Inflammatory macrophage treated with lipopolysaccharide for 1 hour (primary cell): ENCODE measurements around the gene PLXDC2.
A peak's percentile ranks its signal among the peaks of the same experiment; 100 is the strongest.

Source experiments
- DNase-seq, 2 donors: peaks; one replicate each; pipeline ENCODE4 v3.0.0-alpha.2; 2020 to 2022

The PLXDC2 gene

DNA sequence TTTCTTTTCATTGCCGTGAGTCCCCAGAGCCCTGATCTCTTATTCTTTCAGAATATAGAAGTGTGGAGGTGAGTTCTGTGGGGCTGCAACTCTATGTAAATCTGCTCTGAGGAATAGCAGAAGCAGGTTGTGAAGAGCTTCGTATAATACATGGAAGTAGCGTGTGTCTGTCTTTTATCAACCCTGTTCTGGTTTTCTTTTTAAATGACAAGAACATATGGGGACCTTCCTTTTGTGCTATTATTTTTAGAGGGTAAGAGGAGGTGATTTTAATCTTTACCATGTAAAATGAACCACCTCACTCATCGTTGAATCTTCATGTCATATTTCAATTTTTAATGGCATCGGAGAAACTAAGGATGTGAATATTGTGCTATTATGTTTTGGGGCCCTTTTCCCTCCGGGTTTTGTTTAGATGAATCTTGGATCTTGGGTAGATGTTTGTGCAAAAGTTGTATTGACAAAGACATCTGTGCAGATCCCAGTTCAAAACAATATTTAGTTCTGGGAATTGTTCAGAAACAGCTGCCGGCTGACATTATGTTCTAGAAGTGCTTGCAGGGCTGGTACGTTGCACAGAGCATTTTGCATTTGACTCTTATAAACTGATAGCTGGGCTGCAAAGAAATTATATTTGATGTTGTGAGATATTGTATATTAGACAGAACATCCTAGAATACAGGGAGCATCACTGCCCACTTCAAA lies 46.7 kb downstream of the PLXDC2 start:
- DNase-seq, result no peak

- DNase-seq, result peak; percentile 21 to 60
Measured at GRCh38 chr10:19865676-19866075, 49.4 kb downstream of the PLXDC2 start.

- no peak for DNase-seq
Measured at GRCh38 chr10:19869370-19869769, 53.1 kb downstream of the PLXDC2 start.

DNA sequence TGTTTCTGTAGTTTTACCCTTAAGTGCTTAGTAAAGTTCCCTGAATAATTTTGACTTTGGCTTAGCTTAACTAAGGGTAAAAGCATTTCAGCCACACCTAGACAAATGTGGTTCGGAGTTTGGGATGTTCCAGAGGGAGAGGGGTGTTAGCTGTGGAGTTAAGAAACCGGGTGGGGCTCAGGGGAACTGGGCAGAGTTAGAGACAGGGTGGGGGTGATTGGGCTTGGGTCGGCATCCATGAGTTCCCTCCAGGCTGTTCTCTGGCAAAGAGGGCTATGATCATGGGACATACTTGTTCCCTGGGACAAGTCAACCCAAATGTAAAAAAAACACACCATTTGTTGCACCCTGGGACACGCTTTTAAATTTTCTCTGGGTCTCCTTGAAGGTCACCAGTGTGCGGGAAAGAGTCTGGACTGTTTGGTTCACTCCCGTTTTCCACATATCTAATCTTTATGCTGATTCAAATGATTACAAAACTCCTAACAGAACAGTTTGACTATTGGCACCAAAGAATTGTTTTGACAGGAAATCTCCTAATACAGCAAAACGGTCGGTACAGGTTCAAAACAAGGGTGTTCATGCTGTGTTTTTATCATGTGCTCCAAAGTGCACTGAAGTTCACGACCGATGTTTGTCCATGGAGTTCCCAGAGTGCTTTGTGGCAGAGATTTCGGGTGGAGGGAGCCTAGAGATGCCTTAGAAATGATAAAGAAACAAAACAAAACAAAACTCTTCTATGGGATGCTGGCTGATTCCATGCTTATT lies 56.5 kb downstream of the PLXDC2 start:
- DNase-seq, result no peak

GRCh38 chr10:19874190-19874589 lies 58.0 kb downstream of the PLXDC2 start:
- DNase-seq, result no peak

- no peak for DNase-seq
Measured at GRCh38 chr10:19874791-19875190, 58.6 kb downstream of the PLXDC2 start.

DNA sequence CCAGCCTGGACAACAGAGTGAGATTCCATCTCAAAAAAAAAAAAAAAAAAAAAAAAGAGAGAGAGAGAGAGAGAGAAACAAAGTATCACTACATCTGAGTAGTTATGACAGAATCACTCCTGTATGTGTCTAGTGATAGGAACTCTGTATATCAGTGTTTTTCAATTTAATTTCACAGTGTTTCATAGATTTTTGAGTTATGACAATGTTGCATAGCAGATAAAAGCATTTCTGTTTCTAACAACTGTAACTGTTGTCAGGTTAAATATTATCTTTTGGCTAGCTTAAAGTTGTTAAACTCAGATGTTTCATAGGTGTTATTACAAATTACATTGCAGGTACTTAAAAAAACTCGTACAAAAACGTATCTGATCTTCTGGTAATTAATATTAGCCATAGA lies 60.3 kb downstream of the PLXDC2 start:
- DNase-seq, result no peak

DNA sequence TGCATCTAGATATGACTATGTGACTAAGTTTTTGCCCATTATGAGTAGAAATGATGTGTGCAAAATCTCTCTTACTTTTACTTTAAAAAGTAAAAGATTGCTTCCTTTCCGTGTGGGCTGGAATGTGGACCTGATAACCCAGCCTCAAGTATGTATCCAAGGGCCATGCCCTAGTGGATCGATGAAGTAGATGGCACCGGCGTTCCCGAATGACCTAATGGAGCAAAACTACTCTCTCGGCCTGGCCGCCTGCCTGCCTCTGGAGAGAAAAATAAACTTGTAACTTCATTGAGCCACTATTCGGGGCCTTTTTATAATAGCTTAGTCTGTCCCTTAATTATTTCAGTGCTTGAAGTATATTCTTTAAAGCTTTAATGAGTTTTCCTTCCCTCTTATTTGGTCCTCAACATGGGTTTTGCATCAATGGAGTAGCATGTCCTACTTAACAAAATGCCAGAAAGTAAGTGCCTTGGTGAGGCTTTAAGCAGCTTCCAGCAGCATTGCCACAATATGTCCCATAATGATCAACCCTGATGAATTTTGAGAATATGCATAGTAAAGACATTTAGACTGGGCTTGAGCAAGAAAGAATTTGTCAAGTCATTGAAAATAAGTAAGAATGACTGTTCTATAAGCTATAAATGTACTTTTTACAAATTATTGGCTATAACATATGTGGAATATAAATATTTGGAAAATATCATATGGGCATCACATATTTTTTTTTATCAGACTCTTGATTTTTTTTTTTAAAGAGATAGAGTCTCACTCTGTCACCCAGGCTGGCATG lies 61.4 kb downstream of the PLXDC2 start:
- DNase-seq, result no peak

GRCh38 chr10:19882621-19883020 lies 66.4 kb downstream of the PLXDC2 start:
- DNase-seq, result no peak

- no peak for DNase-seq
Measured at GRCh38 chr10:19888061-19888660, 71.9 kb downstream of the PLXDC2 start.

DNA sequence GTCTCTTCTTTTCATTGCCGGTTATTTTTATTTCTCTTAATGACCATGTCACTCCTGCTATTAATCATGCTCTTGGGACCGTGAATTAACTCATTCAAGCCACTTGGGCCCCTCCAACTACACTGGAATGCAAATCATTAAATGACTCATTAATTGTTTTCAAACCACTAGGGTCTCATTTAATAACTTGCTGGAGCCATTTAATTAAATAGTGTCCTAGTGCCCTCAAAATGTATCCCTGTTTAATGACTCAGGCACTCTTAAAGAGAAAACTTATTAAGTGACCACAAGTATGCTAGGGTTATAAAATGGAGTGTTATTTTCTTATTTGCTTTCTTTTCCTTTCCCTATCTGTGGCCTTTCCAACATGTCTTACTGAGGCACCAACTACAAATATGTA lies 73.0 kb downstream of the PLXDC2 start:
- DNase-seq, result no peak

- no peak for DNase-seq
Measured at GRCh38 chr10:19891429-19891828, 75.2 kb downstream of the PLXDC2 start.

GRCh38 chr10:19892270-19892669 lies 76.0 kb downstream of the PLXDC2 start:
- no peak for DNase-seq

- DNase-seq, result no peak
Measured at GRCh38 chr10:19892677-19893076, 76.4 kb downstream of the PLXDC2 start.

GRCh38 chr10:19895500-19895899 lies 79.3 kb downstream of the PLXDC2 start:
- DNase-seq, result peak; percentile 52 to 82

- DNase-seq, result no peak
Measured at GRCh38 chr10:19902456-19902855, 86.2 kb downstream of the PLXDC2 start.

DNA sequence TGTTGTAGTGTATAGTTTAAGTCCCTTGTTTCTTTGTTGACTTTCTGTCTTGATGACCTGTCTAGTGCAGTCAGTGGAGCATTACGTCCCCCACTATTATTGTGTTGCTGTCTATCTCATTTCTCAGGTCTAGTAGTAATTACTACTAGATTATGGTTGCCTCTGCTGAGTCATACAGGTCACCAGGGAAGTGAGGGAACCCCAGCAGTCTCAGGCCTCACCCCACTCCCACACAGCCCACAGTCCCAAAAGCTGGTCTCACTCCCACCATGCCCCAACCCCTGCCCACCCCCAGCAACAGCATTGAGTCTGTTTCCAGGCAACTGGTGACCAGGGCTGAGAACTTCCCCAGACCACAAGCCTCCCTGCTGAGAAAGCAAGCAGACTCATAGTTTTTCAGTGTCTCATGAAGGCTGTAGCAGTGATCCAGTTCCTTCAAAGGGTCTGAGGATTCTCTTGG lies 88.0 kb downstream of the PLXDC2 start:
- DNase-seq, result peak; percentile 55 to 88

DNA sequence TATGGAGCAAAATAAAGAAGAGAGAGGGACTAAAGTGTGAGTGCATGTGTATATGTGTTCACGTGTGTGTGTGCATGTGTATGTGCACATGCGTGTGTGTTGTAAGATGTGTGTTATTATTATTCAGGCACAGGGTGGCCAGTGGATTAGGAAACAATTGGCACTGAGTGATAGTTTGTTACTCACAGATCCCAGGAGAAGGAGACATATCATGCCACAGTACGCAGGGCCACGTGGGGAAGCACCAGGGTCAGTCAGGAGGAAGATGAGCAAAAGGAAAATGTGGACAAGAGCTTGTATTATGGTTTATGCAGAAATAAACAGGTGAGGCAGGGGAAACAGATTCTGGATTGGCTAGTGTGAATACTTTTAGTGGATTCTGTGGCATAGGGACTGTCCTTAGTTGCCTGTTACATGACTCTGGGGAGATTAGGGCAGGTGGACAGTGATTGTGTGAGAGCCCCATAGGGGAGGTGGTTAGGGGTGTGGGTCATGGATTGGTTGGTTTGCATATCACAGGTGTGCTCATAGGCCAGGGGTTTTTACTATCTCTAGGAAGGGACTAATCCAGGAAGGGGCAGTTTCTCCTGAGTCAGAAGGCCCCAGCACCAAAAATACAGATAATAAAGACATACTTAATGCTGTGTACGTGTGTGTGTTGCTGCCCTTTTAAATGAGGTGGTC lies 90.0 kb downstream of the PLXDC2 start:
- peak in 1 of 2 donors; percentile 37 for DNase-seq

DNA sequence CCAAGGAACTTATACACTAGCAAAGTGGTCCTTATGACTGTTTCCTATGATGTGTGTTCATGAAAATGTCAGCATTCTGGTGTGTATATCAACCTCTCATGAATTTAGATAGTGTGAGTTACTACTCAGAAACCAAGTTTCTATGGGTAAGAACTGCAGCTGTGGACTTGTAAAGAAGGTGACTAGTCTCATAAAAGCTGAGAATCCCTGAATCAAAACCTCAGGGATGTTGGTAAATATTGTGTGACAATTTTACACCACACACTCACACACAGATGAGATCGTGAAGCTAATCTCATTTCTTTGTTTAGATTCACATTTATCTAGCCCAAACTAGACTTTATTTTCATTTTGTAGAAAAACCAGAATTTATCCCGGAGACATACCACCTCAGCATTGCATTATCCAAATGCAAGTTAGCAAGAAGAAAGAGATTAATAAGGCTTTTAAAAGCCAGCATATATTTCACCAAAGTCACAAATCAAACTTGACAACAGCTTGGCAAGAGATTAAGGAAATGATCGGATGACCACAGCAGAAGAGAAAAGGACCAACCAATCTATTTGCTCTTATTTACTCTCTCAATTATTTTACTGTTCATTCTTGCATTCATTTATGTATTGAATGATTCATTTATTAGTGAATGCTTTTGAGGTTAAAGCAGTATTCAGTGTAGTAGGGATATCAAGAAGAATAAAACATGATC lies 92.9 kb downstream of the PLXDC2 start:
- no peak for DNase-seq

DNA sequence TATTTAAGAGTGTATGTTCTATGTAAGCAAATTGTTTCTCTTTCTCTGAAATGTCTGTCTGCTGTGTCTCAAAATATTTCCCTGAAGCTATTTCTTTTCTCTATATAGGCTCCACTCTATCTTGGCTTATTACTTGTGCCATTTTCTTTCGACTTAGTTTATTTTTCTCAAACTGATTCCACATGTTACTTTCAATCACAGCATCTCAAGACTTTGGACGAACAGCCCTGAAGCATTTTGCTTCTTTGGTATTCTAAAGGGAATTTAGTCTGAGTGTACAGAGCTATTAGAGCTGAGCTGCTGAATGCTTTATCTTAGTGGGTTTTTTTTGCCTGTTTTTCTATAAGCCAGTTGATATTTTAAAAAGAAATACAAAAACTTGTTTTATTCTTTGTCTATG lies 95.7 kb downstream of the PLXDC2 start:
- DNase-seq, result no peak

DNA sequence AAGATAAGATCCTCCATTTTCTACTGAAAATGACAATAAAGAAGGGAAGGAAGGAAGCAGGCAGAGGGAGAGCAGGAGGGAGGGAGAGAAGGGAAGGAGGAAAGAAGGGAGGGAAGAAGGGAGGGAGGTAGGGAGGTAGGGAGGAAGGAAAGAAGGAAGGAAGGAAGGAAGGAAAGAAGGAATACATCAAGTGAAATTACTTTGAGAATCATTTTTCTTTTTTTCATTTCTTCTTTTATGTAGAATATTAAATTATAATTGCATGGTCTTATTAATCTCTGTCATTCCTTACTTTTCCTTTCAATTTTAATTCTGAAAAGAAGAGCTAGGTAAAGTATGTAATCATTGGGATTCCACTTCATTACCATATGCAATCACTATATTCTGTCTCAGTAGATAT lies 97.8 kb downstream of the PLXDC2 start:
- no peak for DNase-seq

GRCh38 chr10:19915125-19915524 lies 98.9 kb downstream of the PLXDC2 start:
- no peak for DNase-seq
